PC-3 (cell line): ENCODE measurements around the gene KRT79. TPM values are rescaled to one million over a fixed set of nuclear protein-coding genes. Genes with fewer than 3 reads are reported as not detected.
A peak's percentile ranks its signal among the peaks of the same experiment; 100 is the strongest.

Source experiments
- ATAC-seq: fragments of 200-7000 bp; cut with Tn5 transposase; 2 replicates; pipeline ENCODE4 v1.9.1; 2020; ENCODE audit warnings: mild to moderate bottlenecking, moderate library complexity
- BruUV-seq: library from RNA; stranded (reverse); fragments of 400-500 nt; replicated peaks from 2 replicates; lab custom pipeline; 2021; lab: Mats Ljungman, UMichigan
- CTCF ChIA-PET: fragments of 300-600 bp; sonication (Branson Sonifier 250); formaldehyde crosslinking; loops from one replicate; lab custom pipeline; 2022; ENCODE audit warnings: antibody characterized with exemption; lab: Charles Lee
- POLR2A ChIA-PET: fragments of 300-600 bp; sonication (Branson Sonifier 250); formaldehyde crosslinking; loops from one replicate; lab custom pipeline; 2022; ENCODE audit warnings: antibody characterized with exemption; ENCODE audit not compliant: unreplicated experiment; lab: Charles Lee
- DNase-seq: peaks from one replicate; pipeline ENCODE4 v3.0.0-alpha.2; 2015
- H2AFZ ChIP-seq: fragments of 300-600 bp; sonication (generic); 2 replicates; pipeline ENCODE4 v1.6.0; 2016; ENCODE audit warnings: antibody characterized with exemption, low read length
- H3F3A ChIP-seq: fragments of 300-600 bp; sonication (generic); one replicate; pipeline ENCODE4 v1.6.0; 2017; ENCODE audit warnings: antibody characterized with exemption, low read length, control low read depth, mild to moderate bottlenecking; ENCODE audit not compliant: unreplicated experiment
- H3K27ac ChIP-seq: fragments of 300-600 bp; sonication (generic); 2 replicates; pipeline ENCODE4 v1.5.1; 2016; ENCODE audit warnings: mild to moderate bottlenecking, low read length
- H3K27me3 ChIP-seq: fragments of 300-600 bp; sonication (generic); 2 replicates; pipeline ENCODE4 v1.6.1; 2016; ENCODE audit warnings: low read length, mixed read lengths
- H3K36me3 ChIP-seq: fragments of 300-600 bp; sonication (generic); 2 replicates; pipeline ENCODE4 v1.6.1; 2016; ENCODE audit warnings: low read depth, mixed run types, low read length, mixed read lengths
- H3K4me1 ChIP-seq: fragments of 300-600 bp; sonication (generic); 2 replicates; pipeline ENCODE4 v1.5.1; 2016; ENCODE audit warnings: low read length; ENCODE audit not compliant: insufficient read depth
- H3K4me2 ChIP-seq: fragments of 300-600 bp; sonication (generic); 2 replicates; pipeline ENCODE4 v1.6.0; 2016; ENCODE audit warnings: low read length
- H3K4me3 ChIP-seq: fragments of 300-600 bp; sonication (generic); 2 replicates; pipeline ENCODE4 v1.5.1; 2016; ENCODE audit warnings: mild to moderate bottlenecking, low read length, mixed read lengths
- H3K79me2 ChIP-seq: fragments of 300-600 bp; sonication (generic); 2 replicates; pipeline ENCODE4 v1.6.1; 2017; ENCODE audit warnings: low read length, mixed read lengths
- H3K9ac ChIP-seq: fragments of 300-600 bp; sonication (generic); 2 replicates; pipeline ENCODE4 v1.6.0; 2016; ENCODE audit warnings: mild to moderate bottlenecking, low read length
- H3K9me2 ChIP-seq: fragments of 300-600 bp; sonication (generic); replicated peaks from 2 replicates; pipeline ENCODE4 v1.6.1; 2016; ENCODE audit warnings: mixed run types, low read length, mixed read lengths
- H3K9me3 ChIP-seq: fragments of 300-600 bp; sonication (generic); 2 replicates; pipeline ENCODE4 v1.6.1; 2016; ENCODE audit warnings: low read length, mixed read lengths
- H4K20me1 ChIP-seq: fragments of 300-600 bp; sonication (generic); 2 replicates; pipeline ENCODE4 v1.6.1; 2016; ENCODE audit warnings: low read length, mixed read lengths
- CTCF ChIP-seq: fragments of 300-600 bp; sonication (generic); conservative IDR thresholded peaks from 2 replicates; pipeline ENCODE4 v1.5.1; 2017; ENCODE audit warnings: antibody characterized with exemption, low read depth, mild to moderate bottlenecking, low read length
- EZH2 ChIP-seq: fragments of 300-600 bp; sonication (generic); IDR thresholded peaks from one replicate; pipeline ENCODE4 v1.6.1; 2017; ENCODE audit warnings: antibody characterized with exemption, mild to moderate bottlenecking, low read length; ENCODE audit not compliant: unreplicated experiment
- EZH2phosphoT487 ChIP-seq: fragments of 300-600 bp; sonication (generic); IDR thresholded peaks from 2 replicates; pipeline ENCODE4 v1.6.1; 2018; ENCODE audit warnings: mild to moderate bottlenecking, antibody characterized with exemption, low read length, borderline replicate concordance
- intact Hi-C: fragments of 100-400 bp; cut with micrococcal nuclease; formaldehyde crosslinking; loops from 2 replicates; pipeline ENCODE4 v1.9.0; 2023
- total RNA-seq: library from RNA; depleted of rRNA; stranded (reverse); fragments of >200 nt; gene quantifications from 2 replicates; pipeline ENCODE4 v1.2.3, GENCODE V29; 2014

The KRT79 gene
- total RNA-seq, 1 experiment from 2014 or later, result not detected

- TF ChIP-seq EZH2 (no peak), EZH2phosphoT487 (no peak), CTCF (peak; percentile 71)
- Histone ChIP-seq H3K9ac (peak overlapping the region; percentile 57), H3K9me2 (no peaks in the 10 kb centered on the region), H3K27me3 (no peaks in the 10 kb centered on the region), H3K27ac (peak overlapping the region; percentile 52), H3K4me3 (peak overlapping the region; percentile 54), H3F3A (no peaks in the 10 kb centered on the region), H2AFZ (peak overlapping the region; percentile 78), H3K9me3 (no peaks in the 10 kb centered on the region), H4K20me1 (no peaks in the 10 kb centered on the region), H3K79me2 (no peaks in the 10 kb centered on the region), H3K36me3 (no peaks in the 10 kb centered on the region), H3K4me1 (peaks cover 28% of the 10 kb centered on the region), H3K4me2 (peak overlapping the region; percentile 77)
- DNase-seq (peak; percentile 94), ATAC-seq (peak; percentile 82)
- BruUV-seq, result no TSS peak
- CTCF ChIA-PET, result interaction anchor here (0.5 to 2.0 kb wide), 13 partner anchors 9 to 856 kb away, joined by 3 to 18 read pairs (median 3); partner anchors contain the start of gene KRT8
- POLR2A ChIA-PET, result interaction anchor here (0.6 kb wide), 3 partner anchors 53 to 439 kb away, joined by 3 to 4 read pairs (median 4); no protein-coding TSS in a partner anchor
- intact Hi-C loops, result loop anchor here (1.0 to 5.0 kb wide), 4 partner anchors 296 to 742 kb away; no protein-coding TSS in a partner anchor
Observed at GRCh38 chr12:52879394-52880351, 45.6 kb upstream of the KRT79 start.

GRCh38 chr12:52878507-52879393 lies 44.6 kb upstream of the KRT79 start:
- POLR2A ChIA-PET, result no interaction called here
- BruUV-seq, result no TSS peak
- H3K27me3 ChIP-seq, result no peaks in the 10 kb centered on the region
- no peaks in the 10 kb centered on the region for H3K79me2 ChIP-seq
- no peak for ATAC-seq
- no peaks in the 10 kb centered on the region for H3K9me2 ChIP-seq
- no peak for DNase-seq
- H3K27ac ChIP-seq, result peak overlapping the region; percentile 52
- H3K9ac ChIP-seq, result peak overlapping the region; percentile 57
- intact Hi-C loops, result loop anchor here (1.0 kb wide), 1 partner anchor 295 kb away; no protein-coding TSS in a partner anchor
- H3K4me2 ChIP-seq, result peak overlapping the region; percentile 77
- CTCF ChIA-PET, result interaction anchor here (0.5 to 2.0 kb wide), 9 partner anchors 8 to 506 kb away, joined by 3 to 18 read pairs (median 4); partner anchors contain the start of gene KRT8
- no peaks in the 10 kb centered on the region for H3K9me3 ChIP-seq
- H3K4me3 ChIP-seq, result no peak overlapping the region
- TF ChIP-seq CTCF, result no peak
- H4K20me1 ChIP-seq, result no peaks in the 10 kb centered on the region
- peaks cover 35% of the 10 kb centered on the region for H3K4me1 ChIP-seq
- H2AFZ ChIP-seq, result peak overlapping the region; percentile 78
- no peaks in the 10 kb centered on the region for H3K36me3 ChIP-seq
- H3F3A ChIP-seq, result no peaks in the 10 kb centered on the region
